Activated CD8-positive, alpha-beta memory T cell treated with anti-CD3 and anti-CD28 coated beads for 24 hours (primary cell): ENCODE measurements around the gene CASP7.

Experiments used
- DNase-seq: peaks from one replicate; pipeline ENCODE4 v3.0.0-alpha.2; 2020

The CASP7 gene

GRCh38 chr10:113712755-113713639, 33.3 kb downstream of the CASP7 start:
- no peak for DNase-seq

- DNase-seq, result no peak
Observed at GRCh38 chr10:113713640-113713982, 33.9 kb downstream of the CASP7 start.

- no peak for DNase-seq
Observed at GRCh38 chr10:113716109-113716910, 36.6 kb downstream of the CASP7 start.

- no peak for DNase-seq
Observed at GRCh38 chr10:113718969-113719822, 39.5 kb downstream of the CASP7 start.

GRCh38 chr10:113720386-113720785, 40.7 kb downstream of the CASP7 start:
- no peak for DNase-seq

GRCh38 chr10:113732160-113732881, 52.6 kb downstream of the CASP7 start:
- DNase-seq, result no peak

GRCh38 chr10:113732966-113733365, 53.3 kb downstream of the CASP7 start:
- DNase-seq, result no peak

GRCh38 chr10:113733635-113734034, 53.9 kb downstream of the CASP7 start:
- no peak for DNase-seq

GRCh38 chr10:113735913-113736312, 56.2 kb downstream of the CASP7 start:
- DNase-seq, result no peak

- no peak for DNase-seq
Observed at GRCh38 chr10:113736576-113736975, 56.9 kb downstream of the CASP7 start.

GRCh38 chr10:113739031-113739430, 59.3 kb downstream of the CASP7 start:
- DNase-seq, result no peak

- DNase-seq, result no peak
Observed at GRCh38 chr10:113739577-113739976, 59.9 kb downstream of the CASP7 start.

GRCh38 chr10:113740850-113741249, 61.1 kb downstream of the CASP7 start:
- DNase-seq, result no peak

- DNase-seq, result no peak
Observed at GRCh38 chr10:113742466-113742865, 62.8 kb downstream of the CASP7 start.

GRCh38 chr10:113743594-113743993, 63.9 kb downstream of the CASP7 start:
- no peak for DNase-seq

- DNase-seq, result no peak
Observed at GRCh38 chr10:113745374-113745773, 65.7 kb downstream of the CASP7 start.

GRCh38 chr10:113746217-113746957, 66.7 kb downstream of the CASP7 start:
- DNase-seq, result no peak

GRCh38 chr10:113751181-113751732, 71.5 kb downstream of the CASP7 start, which contains the start of gene PLEKHS1:
TSS of gene PLEKHS1 (plus strand) at chr10:113751682. CDS start at chr10:113755278, 3,596 bp downstream.
- DNase-seq, result no peak

GRCh38 chr10:113752553-113752952, 72.8 kb downstream of the CASP7 start:
- DNase-seq, result no peak

GRCh38 chr10:113753020-113753692, 73.4 kb downstream of the CASP7 start:
- no peak for DNase-seq

- DNase-seq, result no peak
Observed at GRCh38 chr10:113754125-113754524, 74.4 kb downstream of the CASP7 start.
